ENCODE measurements around the gene SEPTIN5. TPM values are rescaled to one million over a fixed set of nuclear protein-coding genes. Genes with fewer than 3 reads are reported as not detected.

SEPTIN5 gene
- polyA plus RNA-seq, 1 experiment = 38.8 TPM

DNA sequence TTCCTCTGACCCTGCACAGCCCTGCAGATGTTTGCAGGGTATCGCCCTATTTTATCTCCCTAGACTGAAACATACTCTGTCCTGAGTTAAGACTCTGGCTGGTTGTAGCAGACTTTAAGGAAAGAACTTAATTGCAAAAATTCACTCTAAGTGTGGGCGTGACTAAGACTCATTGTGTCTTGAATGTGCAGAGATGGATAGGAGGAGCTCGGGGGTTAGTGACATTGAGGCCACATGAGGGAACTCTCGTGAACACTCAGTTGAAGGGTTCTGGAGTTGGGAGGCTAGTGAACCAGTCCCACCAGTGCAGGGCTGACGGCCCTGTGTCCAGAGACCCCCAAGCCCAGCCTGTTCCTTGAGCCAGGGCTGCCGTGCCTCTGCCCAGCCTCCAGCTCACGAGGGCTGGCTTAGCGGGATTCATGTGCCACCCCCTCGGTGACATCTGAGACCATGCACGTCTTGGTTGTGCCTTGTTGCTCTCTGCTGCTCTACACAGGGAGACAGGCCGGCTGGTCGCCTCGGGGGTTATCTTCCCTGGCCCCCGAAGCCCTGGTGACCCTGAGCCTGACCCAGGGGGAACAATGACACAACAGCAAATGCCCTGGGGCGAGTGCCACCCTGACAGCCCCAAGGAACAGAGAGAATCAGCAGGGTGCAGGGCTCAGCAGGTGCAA lies 34.8 kb downstream of the SEPTIN5 start:
- CTCF ChIA-PET = interaction anchor here (0.7 kb wide), 1 partner anchor 9 kb away, joined by 3 read pairs; no protein-coding TSS in a partner anchor
- Histone ChIP-seq H3K27me3 (ENCODE audit: control insufficient read depth, insufficient read depth, low read length) (peaks cover 12% of the 10 kb centered on the region), H3K4me3 (ENCODE audit: low read depth, low read length) (no peak overlapping the region), H3K36me3 (ENCODE audit: control insufficient read depth, insufficient read depth, low read length) (no peaks in the 10 kb centered on the region)
- no peak for DNase-seq (ENCODE audit: low read depth)
- POLR2A ChIA-PET = no interaction called here
- TF ChIP-seq CTCF (IDR thresholded peaks at IDR 0.05; ENCODE audit: insufficient read depth, low read depth, low read length) = no peak

- Histone ChIP-seq H3K36me3 (ENCODE audit: control insufficient read depth, insufficient read depth, low read length) (no peaks in the 10 kb centered on the region), H3K4me3 (ENCODE audit: low read depth, low read length) (no peak overlapping the region), H3K27me3 (ENCODE audit: control insufficient read depth, insufficient read depth, low read length) (peaks cover 20% of the 10 kb centered on the region)
- DNase-seq (ENCODE audit: low read depth) = no peak
- TF ChIP-seq CTCF (IDR thresholded peaks at IDR 0.05; ENCODE audit: insufficient read depth, low read depth, low read length) = no peak
- ChIA-PET POLR2A (no interaction called here), CTCF (interaction anchor here (0.7 kb wide), 1 partner anchor 8 kb away, joined by 3 read pairs; no protein-coding TSS in a partner anchor)
These were observed 35.6 kb downstream of the SEPTIN5 start for GRCh38 chr22:19749876-19750275.

DNA sequence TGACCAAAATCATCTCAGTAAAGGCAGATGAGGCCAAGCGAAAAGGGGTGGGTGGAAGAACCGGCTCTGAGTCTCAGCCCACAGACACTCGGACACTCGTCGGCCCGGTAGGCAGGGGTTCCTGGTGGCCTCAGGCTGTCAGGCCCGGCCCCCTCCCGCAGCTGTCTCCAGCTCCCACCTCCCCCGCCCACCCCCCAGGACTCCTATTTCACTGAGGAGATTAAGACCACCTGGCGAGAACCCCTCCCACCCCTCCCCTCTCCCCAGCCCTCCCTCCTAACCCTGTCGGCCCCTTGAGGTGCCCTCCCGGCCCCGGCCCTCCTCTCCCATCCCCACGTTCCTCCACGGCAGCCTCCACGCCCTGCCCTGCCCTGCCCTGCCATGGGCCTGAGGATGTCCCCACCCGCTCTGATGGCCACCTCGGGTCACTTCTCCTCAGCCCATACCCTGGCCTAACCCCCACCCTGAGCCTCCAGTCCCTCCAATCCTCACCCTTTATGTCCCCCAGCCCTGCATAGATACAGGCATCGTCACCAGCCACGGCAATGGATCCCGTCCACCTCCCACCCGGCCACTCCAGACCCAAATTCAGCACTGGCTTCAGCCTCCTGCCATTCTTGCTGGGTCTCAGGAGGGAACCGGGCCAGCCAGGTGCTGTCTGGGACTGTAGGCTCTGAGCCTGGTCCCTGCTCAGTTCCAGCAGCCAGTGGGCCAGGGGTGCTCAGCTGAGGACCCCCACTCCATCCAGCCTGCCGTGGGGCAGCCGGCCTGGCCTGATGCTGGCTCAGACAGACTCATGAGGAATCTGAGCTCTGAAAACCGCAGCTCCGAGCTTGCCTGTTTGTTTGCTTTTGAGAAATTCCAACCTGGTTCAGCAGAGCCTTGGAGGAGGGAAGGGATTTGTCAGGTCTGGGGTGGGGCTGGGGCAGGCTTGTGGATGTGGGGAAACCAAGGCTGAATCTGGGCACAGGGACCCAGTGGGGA lies 36.5 kb downstream of the SEPTIN5 start:
- CTCF ChIA-PET = interaction anchor here (1.1 to 1.2 kb wide), 2 partner anchors 22 to 162 kb away, joined by 3 read pairs; no protein-coding TSS in a partner anchor
- POLR2A ChIA-PET = interaction anchor here (0.6 kb wide), 1 partner anchor 8 kb away, joined by 3 read pairs; no protein-coding TSS in a partner anchor
- Histone ChIP-seq H3K4me3 (ENCODE audit: low read depth, low read length) (no peak overlapping the region), H3K36me3 (ENCODE audit: control insufficient read depth, insufficient read depth, low read length) (no peaks in the 10 kb centered on the region), H3K27me3 (ENCODE audit: control insufficient read depth, insufficient read depth, low read length) (peaks cover 22% of the 10 kb centered on the region)
- no peak for DNase-seq (ENCODE audit: low read depth)
- no peak for TF ChIP-seq CTCF (IDR thresholded peaks at IDR 0.05; ENCODE audit: insufficient read depth, low read depth, low read length)

DNA sequence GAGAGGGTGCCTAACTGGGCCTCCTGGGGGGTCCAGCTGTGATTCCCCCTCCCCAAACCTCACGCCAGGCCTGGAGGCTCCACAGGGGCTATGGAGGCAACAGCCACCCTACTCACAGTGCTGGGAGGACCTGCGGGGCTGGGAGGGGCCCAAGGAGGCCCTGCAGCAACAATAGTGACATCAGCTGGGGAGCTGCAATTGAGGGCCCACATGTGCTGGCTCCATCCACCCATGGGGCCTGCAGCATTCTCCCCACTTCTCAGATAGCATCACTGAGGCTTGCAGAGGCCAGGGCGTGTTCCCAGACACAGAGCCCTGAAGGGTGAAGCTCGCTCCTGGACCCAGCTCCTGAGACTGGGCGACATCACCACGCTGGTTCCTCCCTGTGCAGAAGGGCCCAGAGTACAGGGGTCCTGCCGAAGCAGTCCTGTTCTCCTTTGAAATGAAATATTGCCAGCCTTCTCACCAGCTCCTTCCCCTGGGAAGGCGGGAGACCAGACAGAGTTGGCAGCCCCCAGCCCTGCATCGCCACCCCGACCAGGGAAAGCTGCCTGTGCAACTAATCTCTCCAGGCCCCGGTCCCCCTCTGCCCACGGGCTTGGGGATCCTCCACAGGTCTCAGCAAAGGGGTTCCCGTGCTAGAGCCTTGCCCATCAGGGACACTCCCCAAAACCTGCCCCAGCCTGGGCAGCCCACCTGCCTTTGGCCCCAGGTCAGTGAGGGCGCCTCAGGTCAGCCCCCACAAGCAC lies 37.4 kb downstream of the SEPTIN5 start:
- no peaks in the 10 kb centered on the region for H3K36me3 ChIP-seq (ENCODE audit: control insufficient read depth, insufficient read depth, low read length)
- H3K27me3 ChIP-seq (ENCODE audit: control insufficient read depth, insufficient read depth, low read length) = peaks cover 28% of the 10 kb centered on the region
- TF ChIP-seq CTCF (IDR thresholded peaks at IDR 0.05; ENCODE audit: insufficient read depth, low read depth, low read length) = no peak
- DNase-seq (ENCODE audit: low read depth) = no peak
- H3K4me3 ChIP-seq (ENCODE audit: low read depth, low read length) = no peak overlapping the region
- POLR2A ChIA-PET = interaction anchor here (0.6 kb wide), 1 partner anchor 9 kb away, joined by 3 read pairs; no protein-coding TSS in a partner anchor
- CTCF ChIA-PET = interaction anchor here (1.1 to 2.8 kb wide), 3 partner anchors 21 to 161 kb away, joined by 3 to 9 read pairs (median 3); no protein-coding TSS in a partner anchor

Measured in BJ (cell line).